ENCODE results near the gene ZCCHC7. TPM values are rescaled to one million over a fixed set of nuclear protein-coding genes. Genes with fewer than 3 reads are reported as not detected.
"Not testable (repeated sequence)": the region's sequence is repeated elsewhere in the genome, so short reads cannot be mapped to it uniquely, and the experiment has no call there.

Gene ZCCHC7
- total and polyA plus RNA-seq, 4 donors, result 7.7 to 28.0 (median 12.6) TPM

DNA sequence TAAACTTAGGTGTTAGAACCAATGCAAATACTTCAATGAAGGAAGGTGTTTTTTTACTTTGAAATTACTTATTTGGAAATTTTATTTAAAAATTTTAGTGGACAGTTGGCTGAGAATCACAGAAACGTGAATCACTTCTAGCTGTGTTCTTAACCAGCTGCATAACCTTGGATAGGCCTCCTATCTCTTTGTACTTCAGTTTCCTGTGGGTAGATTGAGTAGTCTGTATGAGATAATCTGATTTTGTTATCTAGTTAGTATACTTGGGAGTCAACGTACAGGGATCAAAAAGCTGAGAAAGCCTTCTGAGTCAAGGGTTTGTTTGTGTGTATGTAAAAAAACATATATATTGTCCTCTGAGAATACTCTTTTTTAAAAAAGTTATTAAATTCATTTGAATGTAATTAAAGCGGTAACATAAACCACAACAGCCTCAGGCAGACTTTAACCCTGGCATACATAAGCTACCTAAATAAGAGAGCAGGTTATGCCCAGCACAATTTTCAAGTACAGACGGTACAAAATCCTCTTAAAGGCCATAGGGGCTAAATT is 38.1 kb upstream of the ZCCHC7 start:
- H3K36me3 ChIP-seq (ENCODE audit: control insufficient read depth in 4 of 4, insufficient read depth in 4 of 4, low read length in 4 of 4), result peaks cover 3 to 7% (median 6%) of the 10 kb centered on the region in 4 donors
- H3K4me1 ChIP-seq (ENCODE audit: control insufficient read depth in 5 of 5, insufficient read depth in 5 of 5, low read length in 5 of 5), result peaks cover 0 to 5% (median 0%) of the 10 kb centered on the region in 5 donors
- no peak overlapping the region for H3K27ac ChIP-seq (ENCODE audit: low read depth in 1 of 2, low read length in 1 of 2)
- no peaks in the 10 kb centered on the region for H3K9me3 ChIP-seq (ENCODE audit: control insufficient read depth in 4 of 4, insufficient read depth in 3 of 4, low read length in 3 of 4)
- ATAC-seq (ENCODE audit: insufficient read depth, low FRiP score) (no peak), DNase-seq (no peak)
- TF ChIP-seq, protein P1, sequence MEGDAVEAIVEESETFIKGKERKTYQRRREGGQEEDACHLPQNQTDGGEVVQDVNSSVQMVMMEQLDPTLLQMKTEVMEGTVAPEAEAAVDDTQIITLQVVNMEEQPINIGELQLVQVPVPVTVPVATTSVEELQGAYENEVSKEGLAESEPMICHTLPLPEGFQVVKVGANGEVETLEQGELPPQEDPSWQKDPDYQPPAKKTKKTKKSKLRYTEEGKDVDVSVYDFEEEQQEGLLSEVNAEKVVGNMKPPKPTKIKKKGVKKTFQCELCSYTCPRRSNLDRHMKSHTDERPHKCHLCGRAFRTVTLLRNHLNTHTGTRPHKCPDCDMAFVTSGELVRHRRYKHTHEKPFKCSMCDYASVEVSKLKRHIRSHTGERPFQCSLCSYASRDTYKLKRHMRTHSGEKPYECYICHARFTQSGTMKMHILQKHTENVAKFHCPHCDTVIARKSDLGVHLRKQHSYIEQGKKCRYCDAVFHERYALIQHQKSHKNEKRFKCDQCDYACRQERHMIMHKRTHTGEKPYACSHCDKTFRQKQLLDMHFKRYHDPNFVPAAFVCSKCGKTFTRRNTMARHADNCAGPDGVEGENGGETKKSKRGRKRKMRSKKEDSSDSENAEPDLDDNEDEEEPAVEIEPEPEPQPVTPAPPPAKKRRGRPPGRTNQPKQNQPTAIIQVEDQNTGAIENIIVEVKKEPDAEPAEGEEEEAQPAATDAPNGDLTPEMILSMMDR (IDR thresholded peaks at IDR 0.05; ENCODE audit: control extremely low read depth, extremely low read depth), result no peak
- H3K9ac ChIP-seq (ENCODE audit: insufficient read depth in 1 of 2, low read length in 2 of 2), result no peak overlapping the region
- 84 to 85% methylated on average over 4 of the region's 4 CpGs for WGBS, 2 donors
- no peaks in the 10 kb centered on the region for H3K27me3 ChIP-seq (ENCODE audit: control insufficient read depth in 3 of 3, insufficient read depth in 3 of 3, low read length in 2 of 3)
- no peak overlapping the region for H3K4me3 ChIP-seq

DNA sequence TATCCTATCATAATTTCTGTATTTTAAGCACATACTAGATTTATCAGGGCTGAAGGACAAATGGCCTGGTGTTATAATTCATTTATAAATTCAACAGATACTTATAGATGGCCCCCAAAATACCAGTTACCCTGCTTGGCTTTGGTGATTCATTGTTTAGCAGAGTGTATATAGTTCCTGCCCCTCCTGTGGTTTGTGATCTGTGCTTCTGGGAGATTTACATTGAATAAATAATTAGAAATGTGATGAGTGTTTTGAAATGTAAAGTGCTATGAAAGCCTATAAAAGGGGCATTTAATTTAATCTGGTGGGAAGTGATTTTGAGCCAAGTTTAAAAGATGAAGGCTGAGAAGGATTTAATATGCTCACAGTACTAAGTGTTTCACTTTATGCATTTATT is 36.7 kb upstream of the ZCCHC7 start:
- Histone ChIP-seq H3K4me3 (no peak overlapping the region), H3K9me3 (ENCODE audit: control insufficient read depth in 4 of 4, insufficient read depth in 3 of 4, low read length in 3 of 4) (no peaks in the 10 kb centered on the region), H3K4me1 (ENCODE audit: control insufficient read depth in 5 of 5, insufficient read depth in 5 of 5, low read length in 5 of 5) (peaks cover 0 to 5% (median 0%) of the 10 kb centered on the region in 5 donors), H3K9ac (ENCODE audit: insufficient read depth in 1 of 2, low read length in 2 of 2) (no peak overlapping the region), H3K36me3 (ENCODE audit: control insufficient read depth in 4 of 4, insufficient read depth in 4 of 4, low read length in 4 of 4) (peaks cover 5 to 15% (median 8%) of the 10 kb centered on the region in 4 donors), H3K27ac (ENCODE audit: low read depth in 1 of 2, low read length in 1 of 2) (no peak overlapping the region), H3K27me3 (ENCODE audit: control insufficient read depth in 3 of 3, insufficient read depth in 3 of 3, low read length in 2 of 3) (no peaks in the 10 kb centered on the region)
- TF ChIP-seq, protein P1 (IDR thresholded peaks at IDR 0.05; ENCODE audit: control extremely low read depth, extremely low read depth), result no peak
- DNase-seq (no peak), ATAC-seq (ENCODE audit: insufficient read depth, low FRiP score) (no peak)

DNA sequence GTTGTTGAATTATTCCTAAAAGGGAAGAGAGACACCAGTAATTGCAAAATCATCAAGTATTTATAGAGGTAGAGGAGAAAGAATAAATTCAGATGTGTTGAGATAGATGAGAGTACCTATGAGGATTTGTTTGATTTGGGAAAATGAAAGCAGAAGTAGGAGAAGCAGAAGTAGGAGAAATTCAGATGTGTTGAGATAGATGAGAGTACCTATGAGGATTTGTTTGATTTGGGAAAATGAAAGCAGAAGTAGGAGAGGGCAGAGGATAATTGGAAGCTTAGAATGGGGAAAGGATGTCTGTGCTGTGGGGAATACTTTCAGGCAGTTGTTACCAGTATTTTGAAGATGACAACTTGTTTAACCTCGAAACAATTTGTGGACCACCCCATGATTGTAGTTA is 35.1 kb upstream of the ZCCHC7 start:
- Histone ChIP-seq H3K36me3 (ENCODE audit: control insufficient read depth in 4 of 4, insufficient read depth in 4 of 4, low read length in 4 of 4) (peaks cover 5 to 15% (median 8%) of the 10 kb centered on the region in 4 donors), H3K4me1 (ENCODE audit: control insufficient read depth in 5 of 5, insufficient read depth in 5 of 5, low read length in 5 of 5) (no peaks in the 10 kb centered on the region), H3K9me3 (ENCODE audit: control insufficient read depth in 4 of 4, insufficient read depth in 3 of 4, low read length in 3 of 4) (no peaks in the 10 kb centered on the region), H3K4me3 (no peak overlapping the region), H3K27me3 (ENCODE audit: control insufficient read depth in 3 of 3, insufficient read depth in 3 of 3, low read length in 2 of 3) (no peaks in the 10 kb centered on the region), H3K27ac (ENCODE audit: low read depth in 1 of 2, low read length in 1 of 2) (no peak overlapping the region), H3K9ac (ENCODE audit: insufficient read depth in 1 of 2, low read length in 2 of 2) (no peak overlapping the region)
- DNase-seq (no peak), ATAC-seq (ENCODE audit: insufficient read depth, low FRiP score) (no peak)
- TF ChIP-seq, protein P1 (IDR thresholded peaks at IDR 0.05; ENCODE audit: control extremely low read depth, extremely low read depth), result no peak
- WGBS, 2 donors, result 94 to 95% methylated on average over 1 of the region's 1 CpG

DNA sequence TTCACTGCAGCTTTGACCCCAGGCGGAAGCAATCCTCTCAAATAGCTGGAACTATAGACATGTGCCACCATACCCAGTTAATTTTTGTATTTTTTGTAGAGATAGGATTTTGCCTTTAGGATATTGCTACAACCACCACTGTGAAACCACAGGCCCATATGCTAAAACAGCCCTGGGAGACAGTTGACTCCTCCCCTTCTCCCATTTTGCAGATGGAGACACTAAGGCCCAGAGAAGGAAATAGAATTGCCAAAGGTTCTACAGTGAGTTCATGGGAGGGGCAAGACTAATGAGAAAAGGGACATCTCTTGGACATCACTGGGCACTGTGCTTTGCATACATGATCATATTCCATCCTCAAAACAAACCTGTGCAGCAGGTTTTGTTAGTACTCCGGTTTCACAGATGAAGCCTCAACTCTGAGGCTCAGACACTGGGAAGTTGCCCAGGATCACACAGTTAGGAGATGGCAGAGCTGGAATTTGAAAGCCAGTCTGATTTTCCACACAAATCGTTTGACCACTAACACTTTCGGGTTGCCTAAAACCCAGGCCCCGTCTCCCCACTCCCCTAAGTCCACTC is 27.6 kb upstream of the ZCCHC7 start:
- H3K27ac ChIP-seq (ENCODE audit: low read depth in 1 of 2, low read length in 1 of 2); H3K27me3 ChIP-seq (ENCODE audit: control insufficient read depth in 3 of 3, insufficient read depth in 3 of 3, low read length in 2 of 3); H3K4me3 ChIP-seq; H3K36me3 ChIP-seq (ENCODE audit: control insufficient read depth in 4 of 4, insufficient read depth in 4 of 4, low read length in 4 of 4); H3K4me1 ChIP-seq (ENCODE audit: control insufficient read depth in 5 of 5, insufficient read depth in 5 of 5, low read length in 5 of 5); ATAC-seq (ENCODE audit: insufficient read depth, low FRiP score); DNase-seq; H3K9ac ChIP-seq (ENCODE audit: insufficient read depth in 1 of 2, low read length in 2 of 2); H3K9me3 ChIP-seq (ENCODE audit: control insufficient read depth in 4 of 4, insufficient read depth in 3 of 4, low read length in 3 of 4): not testable (repeated sequence)
- 61 to 75% methylated on average over 3 of the region's 5 CpGs for WGBS, 2 donors

All from lung (tissue), 12 donors.